ENCODE data around the gene IL17RE. TPM values are rescaled to one million over a fixed set of nuclear protein-coding genes. Genes with fewer than 3 reads are reported as not detected.

Gene IL17RE
- total and polyA plus RNA-seq, 2 of the 13 experiments (the other 11 are each of a cell fraction or from before 2014, with no cell fraction given) = 14.5 to 24.1 TPM

- TF ChIP-seq, protein P1, sequence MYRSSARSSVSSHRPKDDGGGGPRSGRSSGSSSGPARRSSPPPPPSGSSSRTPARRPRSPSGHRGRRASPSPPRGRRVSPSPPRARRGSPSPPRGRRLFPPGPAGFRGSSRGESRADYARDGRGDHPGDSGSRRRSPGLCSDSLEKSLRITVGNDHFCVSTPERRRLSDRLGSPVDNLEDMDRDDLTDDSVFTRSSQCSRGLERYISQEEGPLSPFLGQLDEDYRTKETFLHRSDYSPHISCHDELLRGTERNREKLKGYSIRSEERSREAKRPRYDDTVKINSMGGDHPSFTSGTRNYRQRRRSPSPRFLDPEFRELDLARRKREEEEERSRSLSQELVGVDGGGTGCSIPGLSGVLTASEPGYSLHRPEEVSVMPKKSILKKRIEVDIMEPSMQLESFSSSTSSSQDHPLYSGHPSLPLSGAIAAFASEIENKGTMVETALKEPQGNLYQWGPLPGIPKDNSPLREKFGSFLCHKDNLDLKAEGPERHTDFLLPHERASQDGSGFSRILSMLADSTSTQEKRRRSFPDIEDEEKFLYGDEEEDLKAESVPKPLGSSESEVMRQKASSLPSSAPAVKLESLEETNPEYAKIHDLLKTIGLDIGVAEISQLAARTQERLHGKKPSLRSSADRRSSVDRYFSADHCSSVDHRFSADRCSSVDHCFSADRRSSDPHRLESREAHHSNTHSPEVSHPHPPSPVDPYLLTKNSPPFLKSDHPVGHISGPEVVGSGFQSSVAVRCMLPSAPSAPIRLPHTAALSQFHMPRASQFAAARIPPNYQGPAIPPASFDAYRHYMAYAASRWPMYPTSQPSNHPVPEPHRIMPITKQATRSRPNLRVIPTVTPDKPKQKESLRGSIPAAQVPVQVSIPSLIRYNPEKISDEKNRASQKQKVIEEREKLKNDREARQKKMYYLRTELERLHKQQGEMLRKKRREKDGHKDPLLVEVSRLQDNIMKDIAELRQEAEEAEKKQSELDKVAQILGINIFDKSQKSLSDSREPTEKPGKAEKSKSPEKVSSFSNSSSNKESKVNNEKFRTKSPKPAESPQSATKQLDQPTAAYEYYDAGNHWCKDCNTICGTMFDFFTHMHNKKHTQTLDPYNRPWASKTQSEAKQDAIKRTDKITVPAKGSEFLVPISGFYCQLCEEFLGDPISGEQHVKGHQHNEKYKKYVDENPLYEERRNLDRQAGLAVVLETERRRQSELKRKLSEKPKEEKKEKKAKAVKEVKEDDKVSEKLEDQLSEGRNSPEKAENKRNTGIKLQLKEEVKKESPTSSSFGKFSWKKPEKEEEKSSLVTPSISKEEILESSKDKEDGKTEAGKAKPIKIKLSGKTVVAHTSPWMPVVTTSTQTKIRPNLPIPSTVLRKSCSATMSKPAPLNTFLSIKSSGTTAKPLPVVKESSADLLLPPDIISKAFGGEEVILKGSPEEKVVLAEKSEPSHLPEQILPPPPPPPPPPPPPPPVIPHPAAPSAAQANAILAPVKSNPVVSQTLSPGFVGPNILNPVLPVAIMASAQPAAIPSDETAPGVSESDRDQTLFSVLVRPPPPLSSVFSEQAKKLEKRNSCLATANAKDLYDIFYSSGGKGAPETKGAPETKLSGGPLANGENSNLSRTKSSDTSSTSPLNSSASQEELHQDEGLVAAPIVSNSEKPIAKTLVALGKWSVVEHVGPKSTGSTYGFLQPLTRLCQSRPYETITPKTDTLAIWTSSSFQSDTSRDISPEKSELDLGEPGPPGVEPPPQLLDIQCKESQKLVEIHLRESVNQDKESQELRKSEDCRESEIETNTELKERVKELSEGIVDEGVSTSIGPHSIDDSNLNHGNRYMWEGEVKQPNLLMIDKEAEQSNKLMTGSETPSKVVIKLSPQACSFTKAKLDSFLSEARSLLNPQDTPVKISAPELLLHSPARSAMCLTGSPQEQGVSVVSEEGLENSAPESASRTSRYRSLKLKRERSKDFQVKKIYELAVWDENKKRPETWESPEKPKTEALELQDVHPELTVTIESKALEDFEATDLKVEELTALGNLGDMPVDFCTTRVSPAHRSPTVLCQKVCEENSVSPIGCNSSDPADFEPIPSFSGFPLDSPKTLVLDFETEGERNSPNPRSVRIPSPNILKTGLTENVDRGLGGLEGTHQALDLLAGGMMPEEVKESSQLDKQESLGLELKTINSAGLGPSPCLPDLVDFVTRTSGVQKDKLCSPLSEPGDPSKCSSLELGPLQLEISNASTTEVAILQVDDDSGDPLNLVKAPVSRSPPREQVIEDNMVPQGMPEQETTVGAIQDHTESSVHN (CRISPR knock-in tag; IDR thresholded peaks at IDR 0.05) = no peak
- TF ChIP-seq SYNCRIP (IDR thresholded peaks at IDR 0.05; ENCODE audit: insufficient read depth, low read depth, low read length) = no peak
- no peak for TF ChIP-seq ATM (IDR thresholded peaks at IDR 0.05; ENCODE audit: borderline replicate concordance)
- no peak for TF ChIP-seq CHD4 (IDR thresholded peaks at IDR 0.05; ENCODE audit: borderline replicate concordance, low read length)
- no peak for TF ChIP-seq BRCA1 (CRISPR knock-in tag; IDR thresholded peaks at IDR 0.05)
- no peak for TF ChIP-seq ZNF451 (CRISPR knock-in tag; IDR thresholded peaks at IDR 0.05)
- no peak for TF ChIP-seq ZNF160 (CRISPR knock-in tag; IDR thresholded peaks at IDR 0.05)
- no peak for TF ChIP-seq TOPORS (CRISPR knock-in tag; IDR thresholded peaks at IDR 0.05)
- no peak for TF ChIP-seq NR2F2 (IDR thresholded peaks at IDR 0.05; ENCODE audit: borderline replicate concordance, low read depth)
- no peak for TF ChIP-seq ZBTB3 (CRISPR knock-in tag; IDR thresholded peaks at IDR 0.05; ENCODE audit: borderline replicate concordance, low read depth)
- TF ChIP-seq SP140L (CRISPR knock-in tag; IDR thresholded peaks at IDR 0.05; ENCODE audit: borderline replicate concordance) = no peak
- no peak for TF ChIP-seq BRD4 (CRISPR knock-in tag; IDR thresholded peaks at IDR 0.05)
- no peak for TF ChIP-seq ZNF282 (IDR thresholded peaks at IDR 0.05; ENCODE audit: partially characterized antibody)
- no peak for TF ChIP-seq GLI4 (CRISPR knock-in tag; IDR thresholded peaks at IDR 0.05; ENCODE audit: borderline replicate concordance)
- no peak for TF ChIP-seq ZNF660 (CRISPR knock-in tag; IDR thresholded peaks at IDR 0.05; ENCODE audit: borderline replicate concordance, low read depth)
- TF ChIP-seq NFE2 (CRISPR knock-in tag; IDR thresholded peaks at IDR 0.05) = no peak
- TF ChIP-seq NFE2L1 (CRISPR knock-in tag; IDR thresholded peaks at IDR 0.05; ENCODE audit: borderline replicate concordance) = no peak
- peak; percentile 86 for TF ChIP-seq TBX2 (CRISPR knock-in tag; IDR thresholded peaks at IDR 0.05; ENCODE audit: borderline replicate concordance)
- TF ChIP-seq ZNF598 (CRISPR knock-in tag; IDR thresholded peaks at IDR 0.05; ENCODE audit: borderline replicate concordance) = no peak
- peak; percentile 89 for TF ChIP-seq SRSF1 (optimal IDR thresholded peaks at IDR 0.05; ENCODE audit: low read depth, low read length)
- no peak for TF ChIP-seq FOXO4 (CRISPR knock-in tag; conservative IDR thresholded peaks at IDR 0.05)
Observed at GRCh38 chr3:9916734-9917680, 14.4 kb downstream of the IL17RE start, which contains the start of gene IL17RC (continued).

Data from HepG2 (cell line).